ENCODE measurements around the gene NOC3L. TPM values are rescaled to one million over a fixed set of nuclear protein-coding genes. Genes with fewer than 3 reads are reported as not detected.

The NOC3L gene
- total RNA-seq, 1 experiment from 2014 or later: 49.1 TPM

GRCh38 chr10:94307046-94307615 lies 55.6 kb downstream of the NOC3L start:
- no peak for DNase-seq (ENCODE audit: low read depth)

- no peak for DNase-seq (ENCODE audit: low read depth)
Observed at GRCh38 chr10:94303929-94304328, 58.8 kb downstream of the NOC3L start.

DNA sequence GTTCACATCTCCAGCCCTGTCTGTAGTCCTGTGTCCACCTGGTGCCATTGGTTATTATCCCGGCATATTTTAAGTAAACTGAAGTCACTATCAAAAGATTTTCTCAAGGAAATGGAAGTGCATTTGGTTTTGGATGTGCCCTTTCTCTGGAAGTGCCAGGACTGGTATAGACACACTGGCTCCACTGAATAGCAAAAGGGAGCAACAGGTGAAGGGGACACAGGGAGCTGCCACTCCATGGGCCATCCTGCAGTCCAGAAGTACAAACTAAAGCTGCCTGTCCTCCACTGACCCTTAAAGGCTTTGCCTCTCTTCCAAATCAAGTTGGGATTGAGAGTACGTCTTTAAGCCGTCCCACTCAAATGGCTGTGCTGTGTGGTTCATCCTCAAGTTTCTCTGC lies 62.7 kb downstream of the NOC3L start:
- no peak for DNase-seq (ENCODE audit: low read depth)

DNA sequence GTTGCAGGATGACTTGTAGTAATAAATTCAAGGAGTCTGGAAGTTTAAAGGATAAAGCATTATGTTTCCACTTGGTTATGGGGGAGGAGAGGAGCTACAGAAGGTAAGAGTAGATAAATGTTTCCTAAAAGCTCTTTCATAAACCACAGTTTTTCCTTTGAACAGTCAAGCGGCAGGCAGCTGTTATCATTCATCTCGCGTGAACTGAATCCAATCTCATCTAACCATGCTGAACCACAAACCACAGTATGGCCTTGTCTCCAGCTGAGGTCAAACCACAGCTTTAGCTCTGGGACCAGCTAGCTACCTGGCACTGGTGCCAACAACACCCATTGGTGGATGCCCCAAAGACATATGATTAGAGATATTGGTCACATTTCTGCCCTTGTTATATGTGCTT lies 63.3 kb downstream of the NOC3L start:
- peak; percentile 70 for DNase-seq (ENCODE audit: low read depth)

DNA sequence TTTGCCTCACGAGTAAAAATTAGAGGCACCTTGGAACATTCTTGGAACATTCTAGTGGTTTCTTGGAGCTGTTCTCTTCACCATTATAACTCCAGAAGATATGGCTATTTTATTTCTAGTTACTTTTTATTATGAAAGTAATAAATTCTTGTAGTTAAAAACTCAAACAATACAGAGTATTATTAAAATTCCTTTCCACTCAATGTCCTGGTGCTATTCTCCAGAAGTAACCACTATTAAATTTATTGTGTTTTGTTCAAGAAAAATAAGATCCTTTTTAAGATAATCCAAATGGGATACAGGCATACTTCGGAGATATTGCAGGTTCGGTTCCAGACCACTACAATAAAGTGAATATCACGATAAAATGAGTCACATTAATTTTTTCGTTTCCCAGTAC lies 68.6 kb downstream of the NOC3L start:
- DNase-seq (ENCODE audit: low read depth): no peak

DNA sequence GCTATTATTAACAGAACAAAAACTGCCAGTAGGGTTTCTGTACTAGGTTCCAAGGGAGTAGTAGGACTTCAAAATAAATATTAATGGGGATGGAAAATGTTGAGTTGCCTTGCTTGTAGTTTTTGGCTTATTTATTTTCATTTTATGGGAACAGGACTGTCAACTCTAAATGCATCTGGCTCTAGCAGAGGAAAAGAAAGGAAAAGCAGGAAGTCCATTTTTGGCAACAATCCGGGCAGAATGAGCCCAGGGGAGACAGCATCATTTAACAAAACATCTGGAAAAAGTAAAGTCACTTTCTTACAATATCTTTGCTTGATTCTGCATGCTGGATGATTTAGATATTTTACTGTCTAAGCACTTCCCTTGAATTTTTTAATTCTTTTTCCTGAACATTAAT lies 69.4 kb downstream of the NOC3L start:
- no peak for DNase-seq (ENCODE audit: low read depth)

GRCh38 chr10:94292434-94293090 lies 70.2 kb downstream of the NOC3L start:
- peak; percentile 54 for DNase-seq (ENCODE audit: low read depth)

DNA sequence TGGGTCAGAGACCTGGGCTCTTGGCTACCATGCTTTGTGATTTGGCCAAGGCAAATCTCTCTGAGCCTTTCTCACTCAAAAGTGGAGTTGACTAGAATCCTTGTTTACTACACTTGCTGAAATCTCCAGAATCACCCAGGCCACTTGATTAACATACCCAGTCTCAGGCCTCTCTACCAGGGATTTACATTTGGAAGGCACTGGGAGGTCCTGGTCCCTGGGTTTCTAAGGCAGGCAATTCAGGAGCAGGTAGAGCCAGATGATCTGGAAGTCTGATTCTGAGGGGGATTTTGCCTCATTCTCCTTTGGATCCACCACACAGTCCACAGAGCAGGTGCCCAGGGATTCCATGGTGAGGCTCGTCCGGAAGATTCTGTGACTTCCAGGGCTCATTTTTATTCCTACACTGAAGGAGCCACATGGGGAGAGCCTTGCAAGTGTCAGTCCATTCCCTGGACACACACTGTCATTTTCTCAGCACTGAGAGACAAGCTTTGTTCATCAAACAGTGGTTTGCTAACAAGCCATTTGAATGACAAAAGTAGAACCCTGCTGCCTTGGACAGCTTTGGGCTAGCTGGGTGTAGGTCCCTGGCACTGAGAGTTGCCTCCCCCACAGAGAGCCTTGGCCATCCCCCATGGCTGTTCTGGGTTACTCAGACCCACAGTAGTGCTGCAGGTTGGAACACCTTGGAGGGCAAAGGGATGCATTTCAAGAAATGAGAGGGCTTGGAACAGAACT lies 74.2 kb downstream of the NOC3L start:
- no peak for DNase-seq (ENCODE audit: low read depth)

DNA sequence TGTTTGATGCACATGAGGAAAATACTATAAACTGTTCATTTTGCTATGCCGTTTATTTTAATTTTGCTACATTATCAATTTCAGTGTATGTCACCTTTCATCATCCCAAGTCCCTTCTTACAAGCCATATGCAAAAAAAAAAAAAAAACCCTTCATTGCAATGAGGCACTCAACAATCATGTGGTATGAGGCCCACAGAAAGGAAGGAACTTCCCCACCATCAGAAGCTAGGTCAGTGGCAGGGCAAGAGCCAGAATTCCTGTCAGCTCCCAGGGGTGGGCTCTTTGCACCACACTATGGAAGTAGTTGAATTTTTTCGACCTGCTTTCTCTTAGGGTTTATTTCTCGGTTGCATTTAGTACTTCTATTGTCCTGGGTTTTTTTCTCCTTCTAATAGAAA lies 75.4 kb downstream of the NOC3L start:
- DNase-seq (ENCODE audit: low read depth): no peak

- DNase-seq (ENCODE audit: low read depth): no peak
Observed at GRCh38 chr10:94286901-94287300, 75.8 kb downstream of the NOC3L start.

GRCh38 chr10:94285271-94285670 lies 77.5 kb downstream of the NOC3L start:
- no peak for DNase-seq (ENCODE audit: low read depth)

Other genes with a start within 250 kb of the NOC3L start
- 4.6 and 4.8 TPM in 2 replicates for gene TBC1D12, start 39.6 kb upstream of the NOC3L start, total RNA-seq (2014; rRNA removed; shearing (Covaris generic))
- gene HELLS, start 182.8 kb upstream of the NOC3L start, total RNA-seq (2014; rRNA removed; shearing (Covaris generic)): 92.2 and 108 TPM in 2 replicates